HG02870 (cell line): ENCODE measurements around the gene CENPX.
"Not testable (repeated sequence)": the region's sequence is repeated elsewhere in the genome, so short reads cannot be mapped to it uniquely, and the experiment has no call there.

Experiments used
- ATAC-seq: cut with Tn5 transposase; IDR thresholded peaks from one replicate; pipeline ENCODE4 v1.9.1; 2021; ENCODE audit warnings: mild to moderate bottlenecking, moderate library complexity; ENCODE audit not compliant: unreplicated experiment

The CENPX gene

DNA sequence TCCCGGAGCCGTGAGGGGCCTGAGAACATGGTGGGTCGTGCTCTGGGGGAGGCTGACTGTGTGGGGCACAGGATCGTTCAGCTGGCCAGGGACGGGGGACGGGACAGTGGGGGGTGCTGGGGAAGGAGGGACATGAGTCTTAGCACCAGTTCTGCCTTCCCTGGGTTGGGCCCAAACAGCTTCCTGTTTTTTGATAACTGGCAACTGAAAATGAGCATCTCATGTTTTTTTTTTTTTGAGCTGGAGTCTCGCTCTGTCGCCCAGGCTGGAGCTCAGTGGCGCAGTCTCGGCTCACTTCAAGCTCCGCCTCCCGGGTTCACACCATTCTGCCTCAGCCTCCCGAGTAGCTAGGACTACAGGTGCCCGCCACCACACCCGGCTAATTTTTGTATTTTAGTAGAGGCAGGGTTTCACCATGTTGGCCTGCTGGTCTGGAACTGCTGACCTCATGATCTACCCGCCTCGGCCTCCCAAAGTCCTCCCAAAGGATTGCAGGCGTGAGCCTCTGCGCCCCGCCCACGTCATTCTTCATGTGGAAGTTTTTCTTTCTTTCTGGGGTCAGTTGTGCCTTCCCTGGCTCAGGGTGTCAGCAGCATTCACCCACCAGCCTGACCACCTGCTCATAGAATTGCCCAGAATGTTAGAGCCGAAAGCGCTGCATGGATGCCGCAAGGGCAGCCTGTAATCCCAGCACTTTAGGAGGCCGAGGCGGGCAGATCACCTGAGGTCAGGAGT, 38.9 kb downstream of the CENPX start:
- no peak for ATAC-seq

GRCh38 chr17:81983011-81983638, 39.6 kb downstream of the CENPX start:
- ATAC-seq: no peak

GRCh38 chr17:81981511-81981910, 41.2 kb downstream of the CENPX start:
- ATAC-seq: not testable (repeated sequence)

DNA sequence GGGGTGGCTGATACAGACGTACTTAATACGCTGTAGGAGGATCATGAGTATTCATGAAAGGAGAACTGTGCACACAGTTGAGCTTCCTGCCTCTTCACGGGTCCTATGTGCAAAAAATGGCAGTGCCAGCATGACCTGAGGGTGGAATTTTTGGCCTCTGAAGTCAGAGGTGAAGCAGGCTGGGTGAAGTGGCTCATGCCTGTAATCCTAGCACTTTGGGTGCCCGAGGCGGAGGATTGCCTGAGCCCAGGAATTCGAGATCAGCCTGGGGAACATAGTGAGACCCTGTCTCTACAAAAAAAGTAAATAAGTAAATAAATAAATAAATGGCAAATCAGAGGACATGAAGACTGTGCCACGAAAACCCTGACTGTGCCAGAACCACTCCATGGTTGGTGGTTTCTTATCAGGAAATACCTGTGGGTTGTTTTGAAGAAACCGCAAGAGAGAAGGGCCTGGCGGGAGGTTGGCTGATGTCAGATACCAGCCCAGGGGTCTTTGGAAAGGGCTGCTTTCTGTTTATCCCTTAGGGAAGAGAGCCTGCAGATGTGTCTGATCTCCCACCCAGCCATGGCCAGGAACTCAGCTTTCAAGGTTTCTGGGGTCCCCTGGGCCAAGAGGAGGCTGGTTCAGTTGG, 41.9 kb downstream of the CENPX start:
- ATAC-seq: no peak

DNA sequence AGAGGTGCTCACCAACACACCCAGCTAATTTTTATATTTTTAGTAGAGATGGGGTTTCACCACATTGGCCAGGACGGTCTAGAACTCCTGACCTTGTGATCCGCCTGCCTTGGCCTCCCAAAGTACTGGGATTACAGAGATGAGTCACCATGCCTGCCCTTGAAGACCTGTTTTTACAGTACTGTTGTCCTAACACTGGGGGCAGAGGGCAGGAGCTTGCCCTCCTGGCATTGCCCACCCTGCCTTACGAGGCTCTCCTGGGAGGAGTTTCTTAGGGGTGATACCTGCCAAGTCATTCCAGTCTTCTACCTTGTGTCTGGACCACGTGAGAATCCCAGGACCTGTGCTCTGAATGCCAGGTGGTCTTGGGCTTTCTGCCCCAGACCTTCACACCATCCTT, 42.6 kb downstream of the CENPX start:
- no peak for ATAC-seq

DNA sequence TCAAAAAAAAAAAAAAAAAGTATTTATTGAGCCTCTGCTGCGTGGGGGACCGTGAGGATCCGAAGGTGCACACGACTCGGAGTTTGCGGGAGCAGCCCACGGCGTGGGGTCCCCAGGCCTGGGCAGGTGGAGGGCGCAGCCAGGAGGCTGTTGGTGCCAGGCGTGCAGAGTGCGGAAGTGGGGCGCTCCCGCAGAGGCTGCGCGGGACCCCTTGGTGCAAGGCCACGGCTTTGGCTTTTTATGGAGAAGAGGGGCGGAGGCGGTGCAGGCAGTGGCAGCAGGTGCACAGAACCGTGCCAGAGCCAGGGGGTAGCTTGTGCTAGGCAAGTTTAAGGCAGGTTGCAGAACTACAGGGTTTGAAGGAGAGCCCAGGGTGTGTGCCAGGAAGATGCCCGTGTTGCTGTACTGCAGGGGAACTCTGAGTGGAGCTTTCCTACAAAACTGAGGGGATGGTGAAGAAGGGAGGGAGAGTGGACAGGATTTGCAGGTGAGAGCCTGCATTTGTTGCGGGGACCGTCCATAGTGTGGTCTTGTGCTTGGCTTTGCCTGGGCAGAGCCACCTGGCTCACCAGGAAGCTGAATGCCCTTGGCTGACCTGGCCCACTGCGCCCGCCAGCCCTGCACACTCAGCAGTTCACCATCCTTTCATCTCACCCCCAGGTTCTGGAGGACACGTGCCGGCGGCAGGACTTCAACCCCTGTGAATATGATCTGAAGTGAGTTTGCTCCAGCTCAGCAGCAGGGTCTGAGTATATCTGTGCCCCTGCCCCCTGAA, 44.0 kb downstream of the CENPX start:
- ATAC-seq: no peak

GRCh38 chr17:81977211-81977808, 45.4 kb downstream of the CENPX start, which contains the start of gene ASPSCR1:
Gene ASPSCR1, plus strand, starts transcription at chr17:81977629. Its CDS starts 18 bp downstream, at chr17:81977647.
- ATAC-seq: peak; percentile 76

DNA sequence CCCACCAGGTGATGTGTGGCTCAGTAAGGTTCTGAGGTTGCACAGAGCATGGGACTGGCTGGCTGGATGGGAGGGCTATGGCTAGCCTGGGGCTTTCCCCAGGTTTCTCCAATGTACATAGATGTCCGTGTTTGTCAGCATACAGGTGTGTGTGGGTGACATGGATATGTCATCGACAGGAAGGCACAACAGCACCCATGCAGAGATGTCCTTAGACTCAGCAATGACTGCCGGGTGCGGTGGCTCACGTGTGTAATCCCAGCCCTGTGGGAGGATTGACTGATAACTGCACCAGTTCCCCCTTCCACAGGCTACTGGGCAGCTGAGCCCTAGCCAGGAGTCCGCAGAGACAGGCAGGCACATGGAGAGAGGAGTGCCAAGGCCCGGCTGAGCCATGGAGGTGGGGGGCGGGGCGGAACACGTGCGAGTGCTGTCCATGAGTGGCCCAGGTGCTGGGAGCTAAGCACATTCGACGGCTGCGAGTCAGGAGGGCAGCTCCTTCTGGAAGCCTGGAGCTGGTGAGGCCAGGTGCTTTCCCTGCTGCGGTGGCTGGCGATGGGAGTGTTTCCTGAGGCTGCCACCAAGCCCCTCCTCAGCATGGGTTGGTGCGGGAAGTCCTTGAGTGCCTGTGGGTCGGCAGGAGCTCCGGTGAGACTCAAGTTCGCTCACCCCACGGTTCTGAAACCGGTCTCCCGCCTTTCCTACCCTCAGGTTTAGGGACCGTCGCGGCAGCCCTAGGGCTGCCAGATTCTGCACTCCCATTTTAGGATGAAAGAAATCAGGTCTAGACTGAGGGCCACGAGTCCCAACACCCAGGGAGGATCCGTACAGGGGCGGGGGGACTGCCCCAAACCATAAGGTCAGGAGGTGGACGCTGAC, 46.1 kb downstream of the CENPX start:
- ATAC-seq: no peak

DNA sequence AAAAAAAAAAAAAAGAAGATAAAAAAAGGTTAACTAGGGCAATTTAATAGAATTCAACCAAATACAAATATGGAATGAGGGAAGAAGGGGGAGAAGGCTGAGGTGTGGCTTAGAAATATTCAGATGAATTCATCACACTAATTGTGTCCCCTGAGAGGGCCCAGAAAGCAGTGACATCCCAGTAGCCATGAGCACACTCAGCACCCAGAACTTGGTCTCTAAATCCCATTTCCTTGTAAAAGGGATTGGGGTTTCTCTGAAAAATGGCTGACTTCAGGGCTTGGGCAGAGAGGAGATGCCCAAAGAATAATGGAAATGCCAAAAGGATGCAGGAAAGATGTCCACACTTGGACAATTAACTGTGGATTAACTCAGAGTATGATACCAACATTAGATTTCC, 49.2 kb downstream of the CENPX start:
- ATAC-seq: no peak

GRCh38 chr17:81968850-81969812, 53.5 kb downstream of the CENPX start:
- ATAC-seq: no peak
